GM21717 (cell line): ENCODE measurements around the gene GPR55.

Source experiments
- ATAC-seq: cut with Tn5 transposase; IDR thresholded peaks from one replicate; pipeline ENCODE4 v1.9.1; 2021; ENCODE audit warnings: mild to moderate bottlenecking, moderate library complexity; ENCODE audit not compliant: unreplicated experiment

Gene GPR55

GRCh38 chr2:230870544-230871360 lies 54.3 kb downstream of the GPR55 start:
- ATAC-seq: no peak

DNA sequence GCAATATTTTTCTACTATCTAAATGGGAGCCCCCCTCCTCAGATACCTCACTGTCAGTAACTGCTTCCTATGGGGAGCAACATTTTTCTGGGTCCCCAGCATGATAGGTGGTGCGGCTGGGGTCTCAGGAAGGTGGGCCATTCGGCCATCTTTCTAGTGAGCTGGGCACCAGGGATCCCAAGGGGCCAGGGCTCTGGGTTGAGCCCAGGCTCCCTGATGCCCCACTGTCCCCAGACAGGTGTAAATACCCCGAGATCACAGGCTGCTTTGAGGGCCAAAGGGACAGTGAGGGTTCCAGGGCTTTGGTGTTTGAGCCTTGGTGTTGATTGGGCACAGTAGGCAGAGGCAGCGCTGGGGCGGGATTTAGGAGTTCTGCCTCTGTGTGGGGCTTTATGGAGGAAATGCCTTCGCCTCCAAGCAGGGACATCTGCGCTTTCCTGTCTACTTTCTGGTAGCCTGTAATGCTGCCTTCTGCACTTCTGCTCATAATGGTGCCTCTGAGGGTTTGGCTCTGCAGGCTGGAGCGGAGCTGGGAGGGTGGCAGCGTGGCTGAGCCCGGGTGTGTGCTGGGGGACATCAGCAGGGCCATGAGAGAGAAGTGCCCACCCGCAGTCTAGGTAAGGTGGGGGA lies 55.0 kb downstream of the GPR55 start:
- ATAC-seq: no peak

DNA sequence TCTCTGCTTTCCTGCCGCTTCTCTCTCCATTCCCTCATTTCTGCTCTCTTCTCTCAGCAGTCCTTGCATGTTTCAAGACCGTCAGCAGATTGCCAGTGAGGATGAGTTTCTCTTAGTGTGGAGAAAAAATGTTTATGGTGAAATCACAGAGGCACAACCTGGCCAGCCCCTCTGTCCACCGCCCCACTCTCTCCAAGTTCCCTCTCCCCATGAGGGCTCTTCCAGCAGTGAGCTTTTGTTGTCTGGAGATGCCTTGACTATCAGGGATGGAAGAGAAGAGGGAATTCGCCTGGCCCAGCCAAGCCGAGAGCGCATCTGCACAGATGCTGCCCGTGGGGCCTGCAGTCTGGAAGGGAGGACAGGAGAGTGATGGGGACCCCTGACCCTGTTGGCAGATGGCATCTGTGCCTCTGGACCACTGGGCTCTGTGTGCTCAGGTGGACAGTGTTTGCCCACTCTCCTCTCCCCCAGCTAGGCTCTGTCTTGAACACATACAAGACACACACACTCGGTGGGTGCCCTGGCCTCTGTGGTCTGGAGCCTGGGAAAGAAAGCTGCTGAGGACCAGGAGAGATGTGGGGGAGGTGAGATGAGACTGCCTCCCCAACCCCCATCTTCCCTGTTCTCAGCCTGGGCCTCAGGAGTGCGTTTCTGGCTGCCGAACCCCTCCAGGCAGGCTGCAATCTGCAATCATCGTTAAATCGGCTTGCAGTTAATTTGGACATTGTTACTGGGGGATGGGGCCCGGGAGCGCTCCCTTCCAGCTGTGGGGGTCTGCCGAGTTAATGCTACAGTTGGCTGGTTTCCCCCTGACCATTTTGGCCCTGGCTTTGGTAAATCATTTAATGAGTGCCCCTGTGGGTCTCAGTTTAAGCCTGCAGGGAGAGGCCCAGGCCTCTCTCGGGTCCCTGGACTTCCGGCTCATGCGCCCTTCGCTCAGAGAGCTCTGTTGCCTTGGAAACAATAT lies 55.8 kb downstream of the GPR55 start:
- no peak for ATAC-seq

DNA sequence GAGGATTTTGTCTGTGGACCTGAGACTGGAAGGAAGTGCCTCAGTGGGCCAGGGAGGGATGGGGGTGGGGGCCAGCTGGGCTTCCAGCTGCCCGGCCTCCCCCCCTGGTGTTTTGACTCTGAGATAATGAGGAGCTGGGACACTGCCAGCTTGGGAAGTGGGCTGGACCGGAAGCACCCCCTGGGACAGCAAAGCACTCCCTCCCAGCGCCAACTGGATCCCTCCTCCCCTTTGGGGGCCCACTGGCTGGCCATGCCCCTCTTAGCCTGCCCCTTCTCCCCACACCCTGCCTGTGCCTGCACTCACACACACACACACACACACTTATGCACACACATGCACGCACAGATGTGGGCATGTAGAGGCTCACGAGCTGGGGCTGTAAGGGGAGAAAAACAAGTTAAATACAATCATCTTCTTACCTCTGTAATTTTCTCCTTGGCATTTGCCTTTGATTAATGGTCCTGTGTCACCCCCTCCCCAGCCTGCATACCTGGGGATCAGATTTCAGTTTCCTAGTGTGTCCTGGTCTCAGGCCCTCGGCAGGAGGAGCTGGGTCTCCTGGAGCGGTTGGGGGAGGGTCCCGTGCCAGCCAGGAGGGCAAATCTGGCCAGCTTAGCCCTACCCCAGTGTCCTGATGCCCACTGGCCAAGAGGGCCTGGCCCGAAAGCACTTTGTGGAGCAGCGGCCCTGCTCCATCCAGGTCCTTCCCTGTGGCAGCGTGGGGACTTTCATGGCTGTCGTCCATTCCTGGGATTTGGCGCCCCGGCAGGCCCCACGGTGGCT lies 56.7 kb downstream of the GPR55 start:
- ATAC-seq: no peak

DNA sequence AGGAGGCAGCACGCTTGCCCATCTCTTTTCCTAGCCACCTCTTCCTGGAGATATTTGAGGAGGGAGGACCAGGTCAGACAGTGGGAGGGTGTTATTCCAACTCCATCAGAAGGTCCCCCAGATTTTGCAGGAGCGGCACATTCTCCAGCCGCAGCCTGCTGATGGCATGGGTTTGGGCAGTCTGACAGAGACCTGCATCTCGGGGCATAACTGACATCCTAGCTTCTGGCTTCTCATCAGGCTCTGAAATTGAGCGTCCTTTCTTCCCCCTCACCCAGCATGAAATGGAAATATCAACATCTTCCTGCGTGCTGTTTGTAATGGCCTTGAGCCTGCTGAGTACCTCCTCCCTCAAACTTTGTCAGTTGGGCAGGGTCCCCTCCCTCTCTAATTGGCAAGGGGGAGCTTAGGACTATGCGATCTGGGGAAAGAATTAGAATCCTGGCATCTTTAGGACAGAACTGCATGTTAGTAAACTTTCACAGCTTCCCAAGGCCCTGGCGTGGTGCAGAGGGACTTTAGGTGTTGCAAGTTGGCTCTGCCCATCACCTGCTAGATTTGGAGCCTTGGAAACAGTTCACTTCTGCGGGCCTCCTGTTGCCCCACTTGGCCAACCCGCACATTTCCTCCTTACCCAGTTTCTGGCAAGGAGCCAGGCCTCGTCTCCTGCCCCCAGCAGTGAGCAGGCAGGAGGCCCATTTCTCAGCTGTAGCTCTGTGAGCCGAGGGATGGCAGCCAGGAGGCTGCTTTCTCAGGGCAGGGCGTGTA lies 58.1 kb downstream of the GPR55 start:
- ATAC-seq: no peak

DNA sequence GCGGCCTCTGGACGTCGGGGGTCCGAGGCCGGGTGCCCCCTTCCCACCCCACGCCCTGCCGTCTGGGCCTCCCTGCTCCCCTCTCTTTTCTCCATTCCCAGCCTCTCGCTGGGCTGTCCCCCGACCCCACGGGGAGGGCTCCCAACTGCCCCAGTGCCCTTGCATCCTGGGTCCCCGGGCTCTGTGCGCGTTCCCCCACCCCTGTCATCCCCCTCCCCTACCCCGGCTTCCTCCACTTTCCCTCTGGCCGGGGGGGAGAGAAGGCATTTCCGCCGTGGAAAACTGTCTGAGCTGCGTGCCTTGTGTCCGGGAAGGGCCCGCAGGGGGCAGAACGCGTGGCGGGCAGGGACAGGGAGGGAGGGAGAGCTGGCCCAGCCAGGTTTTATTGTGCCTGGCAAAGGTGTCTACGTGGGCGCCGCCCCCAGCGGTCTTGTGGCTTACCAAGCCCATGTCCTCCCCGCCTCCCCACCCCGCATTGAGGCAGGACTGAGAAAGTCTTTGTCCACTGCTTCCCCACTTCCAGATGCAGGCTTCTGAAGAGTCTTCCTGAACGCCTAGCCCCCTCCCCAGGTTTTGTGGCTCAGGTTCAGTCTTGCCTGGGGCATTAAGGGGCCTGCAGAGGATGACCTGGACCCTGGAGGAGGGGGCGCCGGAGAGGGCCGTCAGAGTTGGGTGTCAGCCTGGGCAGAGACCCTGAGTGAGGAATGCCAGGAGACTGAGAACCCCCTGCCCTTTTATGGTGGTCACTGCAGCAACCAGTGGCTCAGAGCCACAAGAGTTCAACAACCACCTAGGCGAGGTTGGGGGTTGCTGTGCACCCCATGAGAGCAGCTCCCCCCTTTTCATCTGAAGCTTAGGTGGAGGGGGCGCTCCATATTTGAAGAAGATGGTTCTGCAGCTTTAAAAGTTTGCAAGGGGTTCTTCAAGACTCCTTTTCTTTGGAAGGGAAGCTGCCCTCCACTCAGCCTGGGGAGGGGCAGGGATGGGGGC lies 59.0 kb downstream of the GPR55 start:
- ATAC-seq: no peak

DNA sequence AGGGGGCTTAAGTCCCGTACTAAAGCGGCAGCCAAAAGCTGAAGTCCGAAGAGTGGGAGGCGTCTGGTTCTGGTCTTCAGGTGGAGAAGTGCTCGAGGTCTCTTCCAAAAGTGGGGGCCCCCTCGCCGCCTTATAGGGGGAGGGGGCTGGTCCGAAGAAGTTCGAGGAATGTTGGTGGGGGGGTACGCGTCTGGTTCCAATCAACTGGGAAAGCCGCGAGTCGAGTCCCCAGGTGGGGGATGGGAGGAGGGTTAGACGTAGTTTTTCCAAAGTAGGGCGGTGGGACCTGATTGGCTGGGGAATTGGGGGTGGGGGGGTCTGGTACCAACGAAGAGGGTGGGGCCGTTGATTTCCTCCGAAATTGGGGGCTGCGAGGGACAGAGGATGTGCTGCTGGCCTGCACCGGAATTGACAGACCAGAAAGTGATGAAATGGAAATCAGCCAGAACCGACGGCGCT lies 59.7 kb downstream of the GPR55 start:
- no peak for ATAC-seq

DNA sequence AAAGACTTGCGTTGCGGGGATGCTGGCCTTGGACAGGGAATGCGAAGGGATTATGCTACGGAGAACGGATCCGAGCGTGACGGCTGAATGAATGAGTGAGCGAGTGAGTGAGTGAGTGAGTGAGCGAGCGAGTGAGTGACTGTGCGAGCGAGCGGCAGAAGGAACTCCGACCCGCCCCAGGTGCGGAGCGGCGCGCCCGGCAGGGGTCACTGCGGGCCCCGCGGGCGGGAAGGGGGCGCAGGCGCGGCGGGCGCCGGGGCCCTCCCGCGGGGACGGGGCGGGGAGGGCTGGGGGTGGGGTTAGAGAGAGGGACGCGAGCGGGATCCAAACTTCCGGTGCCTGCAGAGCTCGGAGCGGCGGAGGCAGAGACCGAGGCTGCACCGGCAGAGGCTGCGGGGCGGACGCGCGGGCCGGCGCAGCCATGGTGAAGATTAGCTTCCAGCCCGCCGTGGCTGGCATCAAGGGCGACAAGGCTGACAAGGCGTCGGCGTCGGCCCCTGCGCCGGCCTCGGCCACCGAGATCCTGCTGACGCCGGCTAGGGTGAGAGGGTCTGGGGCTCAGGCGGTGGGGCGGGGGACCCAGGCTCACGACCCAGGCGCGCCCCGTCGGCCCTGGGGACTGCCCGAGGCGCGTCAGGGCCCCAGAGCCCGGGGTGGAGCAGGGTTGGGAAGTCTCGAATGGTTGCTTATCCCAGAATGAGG lies 60.3 kb downstream of the GPR55 start, which contains the start of gene ITM2C:
Gene ITM2C, plus strand, starts transcription at position 338 of the 702 bp plus-strand sequence. Its CDS starts 84 bp downstream, at position 422.
- peak; percentile 64 for ATAC-seq

GRCh38 chr2:230864122-230864604 lies 60.9 kb downstream of the GPR55 start:
- ATAC-seq: no peak

- no peak for ATAC-seq
Observed at GRCh38 chr2:230863442-230864121, 61.5 kb downstream of the GPR55 start.

DNA sequence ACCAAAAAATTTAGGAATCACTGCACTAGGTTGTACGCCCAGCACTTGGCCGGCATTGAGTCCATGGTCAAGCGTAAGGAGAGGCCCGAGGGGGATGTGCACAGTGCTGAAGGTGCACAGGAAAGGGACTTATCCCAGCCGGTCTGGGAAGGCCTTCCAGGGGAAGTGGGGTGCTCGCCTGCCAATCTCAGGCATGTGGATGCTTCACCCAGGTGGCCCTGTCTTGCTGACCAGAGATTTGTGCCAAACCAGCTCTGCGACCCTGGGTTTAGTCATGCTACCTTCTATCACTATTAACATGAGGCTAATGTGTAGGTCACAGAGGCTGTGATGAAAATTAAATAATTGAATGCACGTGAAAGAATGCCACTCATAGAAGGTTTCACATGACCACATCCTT lies 62.0 kb downstream of the GPR55 start:
- no peak for ATAC-seq

DNA sequence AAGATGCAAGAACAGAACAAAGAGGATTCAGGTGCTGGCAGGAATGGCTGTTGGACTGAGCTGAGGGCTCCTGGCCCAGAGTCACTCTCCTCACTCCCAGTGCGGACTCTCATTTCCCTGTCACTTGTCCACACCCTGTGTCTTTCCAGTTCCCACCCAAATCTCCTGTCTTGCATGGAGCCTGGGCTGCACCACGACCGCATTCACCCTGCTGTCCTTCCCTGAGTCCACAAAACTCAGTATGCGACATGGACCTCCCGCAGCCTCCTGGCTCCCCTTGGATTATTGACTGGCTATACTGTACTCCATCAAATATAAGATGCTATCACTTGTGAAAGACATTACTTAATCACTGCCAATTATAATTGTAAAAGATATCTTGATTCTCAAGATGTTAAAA lies 62.8 kb downstream of the GPR55 start:
- no peak for ATAC-seq

GRCh38 chr2:230861552-230862255 lies 63.3 kb downstream of the GPR55 start:
- ATAC-seq: no peak
